ENCODE measurements around the gene SYTL2.
"Not testable (repeated sequence)": the region's sequence is repeated elsewhere in the genome, so short reads cannot be mapped to it uniquely, and the experiment has no call there.

GRCh38 chr11:85852754-85853153, 41.8 kb upstream of the SYTL2 start:
- TF ChIP-seq EZH2 (IDR thresholded peaks at IDR 0.05; ENCODE audit: borderline replicate concordance, insufficient read depth, low read length, poor library complexity, severe bottlenecking); CTCF (IDR thresholded peaks at IDR 0.05; ENCODE audit: poor library complexity, severe bottlenecking); POLR2AphosphoS5 (IDR thresholded peaks at IDR 0.05); RAD21 (conservative IDR thresholded peaks at IDR 0.05); MXI1 (conservative IDR thresholded peaks at IDR 0.05; ENCODE audit: poor library complexity, severe bottlenecking): not testable (repeated sequence)

Data from neural cell (in vitro differentiated cells).